NCI-H146 (cell line): ENCODE measurements around the gene TOR1AIP2.
"Not testable (repeated sequence)": the region's sequence is repeated elsewhere in the genome, so short reads cannot be mapped to it uniquely, and the experiment has no call there.

Source experiments
- DNase-seq: peaks from one replicate; lab custom pipeline; 2025; lab: John Stamatoyannopoulos, UW

Gene TOR1AIP2

GRCh38 chr1:179807291-179807690, 70.3 kb downstream of the TOR1AIP2 start:
- DNase-seq = no peak

GRCh38 chr1:179806333-179806732, 71.3 kb downstream of the TOR1AIP2 start:
- DNase-seq = no peak

GRCh38 chr1:179805291-179806195, 72.1 kb downstream of the TOR1AIP2 start:
- no peak for DNase-seq

- not testable (repeated sequence) for DNase-seq
These were observed 73.2 kb downstream of the TOR1AIP2 start for GRCh38 chr1:179804417-179804816.

- no peak for DNase-seq
These were observed 73.7 kb downstream of the TOR1AIP2 start for GRCh38 chr1:179803918-179804317.

- no peak for DNase-seq
These were observed 74.5 kb downstream of the TOR1AIP2 start for GRCh38 chr1:179803104-179803503.

GRCh38 chr1:179800481-179800880, 77.1 kb downstream of the TOR1AIP2 start:
- no peak for DNase-seq

GRCh38 chr1:179798864-179799516, 78.6 kb downstream of the TOR1AIP2 start:
- DNase-seq = no peak

- no peak for DNase-seq
These were observed 79.3 kb downstream of the TOR1AIP2 start for GRCh38 chr1:179798213-179798863.

- no peak for DNase-seq
These were observed 82.9 kb downstream of the TOR1AIP2 start for GRCh38 chr1:179794669-179795068.

GRCh38 chr1:179794146-179794545, 83.5 kb downstream of the TOR1AIP2 start:
- DNase-seq = no peak

GRCh38 chr1:179793281-179793680, 84.3 kb downstream of the TOR1AIP2 start:
- DNase-seq = no peak
